ENCODE measurements around the gene ROCK2.

Gene ROCK2

DNA sequence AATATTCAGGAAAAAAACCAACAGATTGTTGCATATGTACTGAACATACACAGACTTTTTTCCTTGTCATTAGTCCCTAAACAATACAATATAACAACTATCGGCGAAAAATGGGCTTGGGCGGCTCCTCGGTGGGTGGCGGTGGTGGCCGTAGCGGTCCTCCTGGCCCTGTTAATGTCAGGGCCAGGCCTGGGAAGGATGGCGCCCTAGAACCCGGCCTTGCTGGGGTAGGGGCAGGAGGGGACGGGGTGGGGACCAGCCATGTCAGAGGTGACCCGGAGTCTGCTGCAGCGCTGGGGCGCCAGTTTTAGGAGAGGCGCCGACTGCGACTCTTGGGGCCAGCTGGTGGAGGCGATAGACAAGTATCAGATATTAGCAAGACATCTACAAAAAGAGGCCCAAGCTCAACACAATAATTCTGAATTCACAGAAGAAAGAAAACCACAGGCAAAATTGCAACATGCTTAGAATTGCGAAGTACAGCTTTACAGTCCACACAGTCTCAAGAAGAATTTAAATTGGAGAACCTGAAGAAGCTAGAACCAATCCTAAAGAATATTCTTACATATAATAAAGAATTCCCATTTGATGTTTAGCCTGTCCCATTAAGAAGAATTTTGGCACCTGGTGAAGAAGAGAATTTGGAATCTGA is 36.5 kb downstream of the ROCK2 start:
- DNase-seq: no peak

DNA sequence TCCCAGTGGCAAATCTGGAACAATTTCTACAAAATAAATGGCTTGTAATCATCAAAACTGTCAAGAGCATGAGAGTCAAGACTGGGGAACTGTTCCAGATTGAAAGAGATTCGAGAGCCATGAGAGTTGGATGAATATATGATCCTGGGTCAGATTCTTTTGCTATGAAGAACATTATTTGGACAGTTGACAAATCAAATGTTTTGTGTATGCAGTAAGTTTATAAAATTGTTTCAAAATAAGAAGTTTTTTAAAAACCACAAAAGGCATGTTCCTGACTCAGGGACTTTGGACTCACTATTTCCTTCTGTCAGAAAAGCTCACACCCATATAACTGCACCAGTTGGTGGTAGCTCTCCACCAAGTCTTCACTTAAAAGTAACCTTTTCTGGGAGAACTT is 38.5 kb downstream of the ROCK2 start:
- no peak for DNase-seq

DNA sequence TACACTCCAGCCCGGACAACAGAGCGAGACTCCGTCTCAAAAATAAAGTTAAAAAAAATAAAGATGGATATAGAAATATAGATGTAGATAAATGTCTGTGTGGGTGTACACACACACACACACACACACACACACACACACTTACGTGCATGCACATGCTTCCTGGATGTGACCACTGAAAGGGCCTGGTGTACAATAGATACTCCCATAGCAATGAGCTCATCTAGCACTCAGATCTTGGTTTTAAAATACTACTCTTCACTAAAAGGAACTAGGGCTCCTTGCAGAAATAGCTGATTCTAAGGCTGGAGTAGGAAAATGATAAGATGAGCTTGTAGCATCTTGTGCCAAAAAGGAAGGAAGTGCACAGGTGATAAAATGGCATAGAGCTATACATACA is 39.1 kb downstream of the ROCK2 start:
- DNase-seq: no peak

DNA sequence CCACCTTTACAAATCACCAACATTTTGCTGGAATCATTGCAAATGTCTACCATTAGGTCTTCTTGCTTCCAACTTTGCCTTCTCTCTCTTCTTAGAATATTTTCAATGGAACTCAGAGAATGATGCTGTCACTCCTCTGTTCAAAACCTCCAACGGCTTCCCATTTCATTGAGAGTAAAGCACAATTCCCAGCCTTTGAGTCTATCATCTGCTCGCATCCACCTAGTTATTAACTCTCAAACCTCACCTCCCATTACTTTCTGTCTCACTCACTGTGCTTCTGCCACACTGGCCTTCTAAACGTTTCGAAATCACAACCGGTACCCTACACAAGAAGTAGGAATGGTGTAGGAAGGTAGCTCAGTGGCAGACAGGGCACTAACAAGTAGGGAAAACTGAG is 40.0 kb downstream of the ROCK2 start:
- no peak for DNase-seq

DNA sequence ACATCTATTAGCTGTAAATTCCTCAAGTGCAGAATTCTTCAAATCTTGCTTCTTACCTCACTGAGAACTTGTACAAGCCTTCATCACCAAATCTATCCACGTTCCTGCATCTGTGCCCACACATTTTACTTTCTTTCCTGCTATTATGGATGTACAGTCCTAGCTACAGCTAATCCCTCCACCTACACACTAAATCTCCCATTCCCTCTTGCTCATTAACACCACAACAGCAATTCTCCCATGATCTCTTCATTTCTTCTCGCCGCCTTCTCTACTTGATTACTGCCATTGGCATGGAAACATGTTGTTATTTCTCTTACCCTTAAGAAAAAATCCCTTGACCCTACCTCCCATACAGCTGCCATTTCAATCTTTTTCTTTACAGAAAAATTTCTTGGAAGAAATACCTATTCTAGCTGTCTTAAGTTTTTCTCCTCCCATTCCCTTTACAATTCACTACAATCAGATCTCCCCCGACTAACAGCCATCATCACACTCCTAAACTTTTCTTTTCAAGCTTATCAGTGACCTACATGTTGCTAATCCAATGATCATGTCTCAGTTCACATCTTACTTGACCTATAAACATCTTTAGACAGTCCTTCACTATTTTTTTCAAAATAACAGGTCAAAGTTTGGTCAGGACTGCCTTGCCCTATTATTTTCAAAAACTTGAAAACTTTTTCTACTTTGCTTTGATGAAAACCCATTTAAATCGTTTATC is 41.0 kb downstream of the ROCK2 start:
- no peak for DNase-seq

DNA sequence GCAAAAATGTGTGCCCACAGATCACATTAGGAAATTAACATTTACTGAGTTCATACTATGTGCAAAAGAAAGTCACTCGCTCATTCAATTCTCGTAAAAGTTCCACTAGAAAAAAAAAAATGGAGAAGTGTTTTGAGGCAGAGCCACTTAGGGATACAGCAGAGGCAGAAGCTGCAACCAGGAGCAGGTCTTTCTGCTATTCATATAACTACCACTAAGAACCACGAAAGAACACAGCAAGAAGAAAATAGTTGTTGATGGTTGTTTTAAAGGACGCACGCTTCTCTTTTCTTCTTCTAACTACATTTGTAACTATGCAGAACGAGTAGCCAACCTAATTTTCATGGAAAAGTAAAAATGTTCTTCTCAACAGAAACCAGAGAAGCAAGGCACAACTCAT is 45.0 kb downstream of the ROCK2 start:
- DNase-seq: no peak

DNA sequence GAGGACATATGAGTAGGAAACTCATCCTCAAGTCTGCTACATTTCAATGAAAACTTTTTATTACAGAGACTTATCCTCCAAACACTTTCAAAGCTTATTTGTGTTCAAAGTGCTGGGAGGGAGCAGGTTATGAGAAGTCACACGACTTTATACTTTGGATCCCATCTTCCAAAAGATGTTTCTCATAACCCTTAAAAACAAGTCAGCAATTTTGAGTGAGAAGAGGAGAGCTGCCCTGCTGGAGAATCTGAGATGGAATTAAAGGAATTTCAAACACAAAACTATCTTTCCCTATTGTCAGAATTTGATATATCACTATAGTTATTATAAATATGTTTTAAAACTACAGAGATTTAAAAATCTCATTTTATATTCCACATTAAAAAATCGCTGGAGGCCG is 45.8 kb downstream of the ROCK2 start:
- DNase-seq: no peak

DNA sequence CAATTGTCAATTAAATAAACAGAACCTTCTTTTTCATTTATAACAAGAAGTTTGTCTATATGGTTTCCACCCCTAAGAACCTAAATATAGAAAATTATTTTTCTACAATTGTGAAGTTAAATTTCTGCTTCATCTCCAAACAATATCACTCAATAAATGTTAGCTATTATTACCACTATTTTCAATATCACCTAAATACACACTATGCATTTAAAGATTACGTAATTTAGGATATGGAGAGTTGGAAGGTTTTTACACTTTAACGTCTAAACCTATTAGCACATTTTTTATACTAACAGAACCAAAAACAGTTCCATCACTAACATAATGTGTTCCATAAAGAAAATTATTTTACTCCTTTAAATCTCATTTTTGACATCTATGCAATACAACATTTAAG is 48.0 kb downstream of the ROCK2 start:
- no peak for DNase-seq

DNA sequence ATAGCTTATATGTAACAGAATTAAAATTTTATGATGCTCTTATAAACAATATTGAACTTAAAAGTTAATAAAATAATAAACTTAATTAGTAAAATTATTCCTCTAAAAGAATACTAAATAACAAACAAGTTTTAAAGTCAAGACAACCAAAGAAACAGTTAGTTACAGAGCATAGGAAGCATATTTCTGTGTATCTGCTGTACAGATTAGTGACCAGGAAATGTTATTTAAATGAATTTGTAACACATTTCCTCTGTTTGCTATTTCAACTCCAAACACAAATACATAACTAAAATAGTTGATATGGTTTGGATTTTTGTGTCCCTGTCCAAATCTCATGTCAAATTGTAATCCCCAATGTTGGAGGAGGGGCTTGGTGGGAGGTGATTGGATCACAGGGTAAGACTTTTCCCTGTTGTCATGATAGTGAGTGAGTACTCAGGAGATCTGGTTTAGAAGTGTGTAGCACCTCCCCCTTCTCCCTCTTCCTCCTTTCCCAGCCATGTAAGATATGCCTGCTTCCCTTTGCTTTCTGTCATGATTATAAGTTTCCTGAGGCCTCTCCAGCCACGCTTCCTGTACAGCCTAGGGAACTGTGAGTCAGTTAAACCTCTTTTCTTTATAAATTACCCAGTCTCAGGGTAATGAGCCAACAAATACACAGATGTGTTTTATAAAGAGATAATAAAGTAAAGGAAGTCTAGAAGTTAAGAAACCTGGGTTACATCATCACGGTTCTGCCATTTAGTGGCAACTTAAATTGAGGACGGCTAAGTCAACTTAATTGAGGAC is 51.8 kb downstream of the ROCK2 start:
- DNase-seq: no peak

DNA sequence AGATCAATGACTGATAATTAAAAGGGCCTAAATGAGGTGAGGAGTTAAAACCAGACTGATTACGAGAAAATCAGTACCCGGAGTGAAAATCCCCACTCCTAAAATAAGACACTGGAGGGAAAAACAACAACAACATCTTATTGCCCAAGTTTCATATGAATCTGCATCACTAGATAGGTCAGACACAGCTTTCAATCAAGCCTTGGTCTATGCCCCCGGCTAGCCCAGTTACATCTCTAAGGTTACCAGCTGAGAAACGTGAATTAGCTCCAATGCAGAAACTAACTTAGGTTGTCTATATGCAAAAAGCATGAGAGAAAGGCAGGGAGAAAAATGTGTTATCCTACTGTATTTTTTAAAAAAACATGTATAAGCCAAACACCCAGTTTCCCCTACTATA is 53.7 kb downstream of the ROCK2 start:
- DNase-seq: no peak

DNA sequence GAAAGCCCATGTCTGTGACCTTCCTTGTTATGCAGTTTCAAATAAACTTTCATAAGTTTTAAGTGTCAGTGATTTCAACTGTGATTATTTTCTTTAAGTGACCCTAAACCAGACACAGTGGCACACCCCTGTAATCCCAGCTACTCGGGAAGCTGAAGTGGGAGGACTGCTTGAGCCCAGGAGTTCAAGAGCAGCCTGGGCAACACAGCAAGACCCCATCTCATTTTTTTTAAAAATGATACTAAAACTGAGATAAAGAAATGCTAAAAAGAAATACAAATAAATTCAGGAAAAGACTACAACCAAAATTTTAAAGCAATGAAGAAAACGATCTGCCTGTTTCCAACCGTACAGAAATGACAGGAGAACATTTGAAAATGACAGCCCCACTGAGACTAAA is 54.2 kb downstream of the ROCK2 start:
- DNase-seq: no peak

DNA sequence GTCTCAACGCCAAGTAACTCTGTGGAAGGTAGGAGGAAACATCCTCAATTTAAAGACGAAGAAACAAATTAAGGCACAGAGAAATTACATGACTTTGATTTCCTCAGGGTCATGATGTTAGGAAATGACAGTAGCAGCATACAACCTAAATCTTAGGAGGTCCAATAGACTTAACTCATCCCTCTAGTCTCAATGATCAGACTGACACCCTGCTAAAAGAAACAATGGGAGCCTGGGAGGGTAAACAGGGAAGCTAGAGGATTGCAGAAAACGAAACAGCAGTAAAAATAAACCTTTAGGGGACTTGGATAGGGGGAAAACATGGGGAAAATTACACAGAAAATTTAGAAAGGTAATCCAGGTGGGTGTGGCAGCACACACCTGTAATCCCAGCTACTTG is 56.0 kb downstream of the ROCK2 start:
- no peak for DNase-seq

DNA sequence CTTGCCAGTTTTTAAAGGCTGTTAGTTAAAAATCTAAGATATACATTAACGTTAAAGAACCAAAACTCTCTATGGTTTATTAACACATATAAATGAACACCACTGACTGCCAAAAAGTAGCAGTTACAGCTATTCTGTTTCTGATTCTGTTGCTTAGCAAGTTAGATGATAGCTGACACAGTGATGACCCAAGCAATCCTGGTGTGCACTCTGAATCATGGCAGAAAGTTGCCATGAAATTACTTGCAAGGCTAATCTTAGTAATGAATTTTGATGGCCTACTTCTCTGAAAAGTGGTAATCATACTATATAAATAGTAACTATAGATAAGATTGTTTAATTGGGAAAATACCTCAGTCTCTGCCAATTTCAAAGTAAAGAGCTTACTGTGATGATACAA is 57.7 kb downstream of the ROCK2 start:
- DNase-seq: no peak

DNA sequence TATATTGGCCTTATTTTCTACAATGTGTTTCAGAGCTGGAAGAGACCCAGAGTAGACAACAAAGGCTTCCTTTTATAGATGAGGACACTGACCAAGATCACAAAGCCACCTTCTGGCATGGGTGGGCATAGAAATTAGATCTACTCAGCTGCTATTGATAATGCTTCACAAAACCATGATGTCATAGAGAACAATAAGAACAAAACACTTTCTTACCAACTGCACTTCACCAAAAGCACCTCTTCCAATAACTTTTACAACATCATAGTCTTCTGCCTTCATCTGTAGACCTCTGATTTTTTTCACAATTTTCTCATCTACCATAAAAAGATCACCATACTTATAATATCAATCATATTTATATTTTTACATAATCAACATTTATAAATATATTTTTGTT is 58.1 kb downstream of the ROCK2 start:
- no peak for DNase-seq

DNA sequence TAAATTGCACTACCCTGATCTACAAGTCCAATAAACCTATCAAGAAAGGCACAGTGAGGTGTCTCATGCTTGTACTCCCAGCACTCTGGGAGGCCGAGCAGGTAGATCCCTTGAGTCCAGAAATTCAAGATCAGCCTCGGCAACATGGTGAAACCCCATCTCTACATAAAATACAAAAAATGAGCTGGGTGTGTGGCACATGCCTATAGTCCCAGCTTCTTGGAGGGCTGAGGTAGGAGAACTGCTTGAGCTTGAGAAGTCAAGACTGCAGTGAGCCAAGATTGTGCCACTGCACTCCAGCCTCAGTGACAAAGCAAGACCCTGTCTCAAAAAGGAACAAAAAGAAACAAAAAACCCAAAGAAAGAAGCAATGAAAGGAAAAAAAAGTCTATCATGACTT is 58.9 kb downstream of the ROCK2 start:
- DNase-seq: no peak

DNA sequence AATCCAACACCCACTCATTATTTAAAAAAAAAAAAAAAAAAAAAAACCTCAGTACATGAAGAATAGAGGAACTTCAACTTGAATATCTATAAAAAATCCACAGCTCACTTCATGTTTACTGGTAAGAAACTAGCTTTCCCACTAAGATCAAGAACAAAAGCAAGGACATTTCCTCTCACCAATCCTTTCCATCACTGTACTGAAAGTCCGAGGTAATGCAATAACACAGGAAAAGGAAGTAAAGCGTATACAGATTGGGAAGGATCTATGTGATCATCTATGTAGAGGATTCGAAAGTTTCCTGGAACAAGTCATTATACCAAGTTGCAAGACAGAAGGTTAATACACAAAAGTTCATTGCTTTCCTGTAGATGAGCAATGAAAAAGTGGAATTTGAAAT is 63.2 kb downstream of the ROCK2 start:
- DNase-seq: no peak

DNA sequence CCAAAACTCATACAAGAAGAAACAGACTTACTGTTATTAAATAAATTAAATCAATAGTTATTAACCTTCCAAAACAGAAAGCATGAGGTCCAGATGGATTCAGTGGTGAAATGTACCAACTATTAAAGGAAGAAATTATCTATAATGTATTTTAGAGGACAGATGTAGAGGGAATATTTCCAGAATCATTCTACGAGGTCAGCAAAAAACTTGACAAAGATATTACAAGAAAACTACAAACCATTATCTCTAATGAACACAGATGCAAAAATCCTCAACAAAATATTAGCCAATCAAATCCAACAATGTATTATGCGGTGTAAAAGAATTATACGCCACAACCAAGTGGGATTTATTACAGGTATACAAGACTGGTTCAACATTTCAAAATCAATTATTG is 63.7 kb downstream of the ROCK2 start:
- DNase-seq: no peak

DNA sequence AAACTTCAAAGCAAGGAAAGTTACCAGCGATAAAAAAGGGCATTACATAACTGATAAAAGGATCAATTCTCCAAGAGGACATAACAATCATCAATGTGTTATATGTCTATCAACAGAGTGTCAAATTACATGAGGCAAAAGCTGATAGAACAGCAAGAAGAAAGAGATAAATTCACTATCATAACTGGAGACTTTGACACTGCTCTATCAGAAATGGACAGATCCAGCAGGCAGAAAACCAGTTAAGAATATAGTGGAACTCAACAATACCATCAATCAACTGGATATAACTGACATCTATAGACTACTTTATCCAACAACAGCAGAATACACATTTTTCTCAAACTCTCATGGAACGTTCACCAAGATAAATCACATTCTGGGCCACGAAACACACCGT is 65.0 kb downstream of the ROCK2 start:
- no peak for DNase-seq

DNA sequence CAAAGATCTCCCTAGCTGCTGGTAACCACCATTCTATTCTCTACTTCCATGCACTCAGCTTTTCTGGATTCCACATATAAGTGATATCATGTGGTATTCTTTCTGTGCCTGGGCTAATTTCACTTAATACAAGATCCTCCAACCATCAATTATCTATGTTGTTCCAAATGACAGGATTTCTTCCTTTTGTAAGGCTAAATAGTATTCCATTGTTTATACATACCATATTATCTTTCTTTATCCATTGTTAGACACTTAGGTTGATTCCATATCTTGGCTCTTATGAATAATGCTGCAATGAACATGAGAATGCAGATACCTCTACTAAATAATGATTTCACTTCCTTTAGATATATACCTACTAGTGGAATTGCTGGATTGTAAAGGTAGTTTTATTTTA is 66.2 kb downstream of the ROCK2 start:
- DNase-seq: no peak

DNA sequence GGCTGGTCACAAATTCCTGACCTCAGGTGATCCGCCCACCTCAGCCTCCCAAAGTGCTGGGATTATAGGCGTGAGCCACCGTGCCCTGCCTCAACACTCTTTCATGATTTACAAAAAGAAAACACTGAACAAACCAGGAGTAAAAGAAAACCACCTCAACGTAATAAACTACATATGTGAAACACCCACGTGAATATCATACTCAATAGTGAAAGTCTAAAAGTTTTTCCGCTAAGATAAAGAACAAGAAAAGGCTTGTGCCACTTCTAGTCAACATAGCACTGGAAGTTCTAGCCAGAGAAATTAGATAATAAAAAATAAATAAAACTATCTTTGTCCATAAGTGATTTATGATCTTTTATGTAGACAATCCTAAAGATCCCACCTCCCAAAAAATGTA is 68.5 kb downstream of the ROCK2 start:
- no peak for DNase-seq

DNA sequence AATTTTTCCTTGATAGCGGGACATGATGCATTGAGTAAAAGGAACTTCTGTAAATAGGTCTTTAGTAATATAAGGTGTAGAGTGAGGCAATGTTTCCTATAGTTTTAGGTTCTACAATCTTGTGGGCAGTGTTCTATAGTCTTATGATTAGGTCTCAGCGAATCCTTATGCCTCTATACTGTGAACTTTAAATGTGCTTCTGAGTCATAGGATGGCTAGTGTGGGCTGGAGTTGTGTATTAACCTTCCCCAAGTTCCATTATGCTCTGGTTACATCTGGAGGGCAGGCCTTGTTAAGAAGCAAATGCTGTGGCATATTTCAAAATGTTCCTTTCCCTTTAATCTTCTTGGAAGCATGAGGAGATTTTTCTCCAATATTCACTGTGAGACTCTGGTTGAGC is 73.5 kb downstream of the ROCK2 start:
- no peak for DNase-seq

DNA sequence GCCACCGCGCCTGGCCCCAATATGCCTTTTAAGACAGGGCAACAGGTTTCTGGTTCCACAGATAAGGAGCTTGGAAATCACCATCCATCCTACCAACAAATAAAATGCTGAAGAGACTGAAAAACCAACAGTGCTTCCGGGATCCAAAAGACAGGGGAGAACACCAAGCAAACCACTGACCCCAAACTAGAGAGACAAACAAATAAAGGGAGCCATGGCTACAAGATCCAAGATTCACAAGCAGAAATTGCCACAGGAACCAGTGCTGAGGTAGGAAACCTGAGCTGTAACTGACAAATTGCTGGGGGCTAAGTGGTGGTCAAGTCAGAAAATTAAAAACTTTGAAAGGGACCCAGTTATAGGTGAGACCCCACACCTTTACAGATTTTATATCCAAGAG is 76.5 kb downstream of the ROCK2 start:
- DNase-seq: no peak

DNA sequence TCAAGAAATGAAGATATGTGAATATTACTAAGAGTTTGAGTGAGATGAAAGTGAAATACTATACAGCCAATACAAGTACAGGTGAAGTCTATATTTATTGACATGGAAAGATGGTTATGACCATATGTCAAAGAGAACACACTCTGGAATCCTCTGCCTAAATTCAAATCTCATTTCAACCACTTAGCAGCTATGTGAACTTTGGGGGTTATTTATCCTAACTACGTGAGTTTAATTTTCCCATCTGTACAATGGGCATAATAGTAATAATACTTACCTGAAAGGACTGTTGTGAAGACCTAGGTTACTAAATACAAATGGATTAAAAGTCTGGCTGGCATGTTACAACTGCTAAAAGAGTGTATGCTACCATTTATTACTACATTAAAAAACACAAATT is 79.6 kb downstream of the ROCK2 start:
- DNase-seq: no peak

DNA sequence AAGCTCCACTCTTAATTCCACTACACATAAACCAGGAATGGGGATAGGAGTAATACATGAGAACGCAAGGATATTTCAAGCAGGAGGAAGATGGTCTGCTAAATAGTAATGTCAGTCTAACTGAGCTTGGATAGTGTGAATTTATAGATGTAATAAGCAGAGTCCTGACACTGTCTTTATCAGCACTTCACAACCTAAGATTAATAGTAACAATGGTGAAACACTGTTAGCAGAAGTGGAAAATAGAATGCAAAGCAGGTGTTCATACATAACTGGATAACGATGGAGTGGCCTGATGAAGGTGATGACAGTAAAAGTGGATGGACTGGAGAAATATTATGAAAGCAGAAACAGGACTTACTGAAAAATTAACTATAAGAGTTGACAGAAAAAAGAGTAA is 80.4 kb downstream of the ROCK2 start:
- DNase-seq: no peak
